ENCODE measurements around the gene MYO15A. TPM values are rescaled to one million over a fixed set of nuclear protein-coding genes. Genes with fewer than 3 reads are reported as not detected.

The MYO15A gene
- total RNA-seq, 4 donors from 2014 or later, result 0.30 to 0.68 (median 0.50) TPM

DNA sequence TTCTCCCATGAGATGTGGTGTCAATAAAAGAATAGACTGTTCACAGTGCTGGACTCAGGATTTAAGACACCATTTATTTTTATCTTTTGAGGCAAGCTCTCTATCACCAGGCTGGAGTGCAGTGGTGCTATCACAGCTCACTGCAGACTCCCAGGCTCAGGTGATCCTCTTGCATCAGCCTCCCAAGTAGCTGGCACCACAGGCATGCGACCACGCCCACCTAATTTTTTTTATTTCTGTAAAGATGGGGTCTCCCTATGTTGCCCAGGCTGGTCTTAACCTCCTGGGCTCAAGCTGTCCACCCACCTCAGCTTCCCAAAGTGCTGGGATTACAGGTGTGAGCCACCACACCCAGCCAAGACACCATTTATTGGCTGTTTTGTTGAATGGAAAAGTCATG, 39.5 kb upstream of the MYO15A start:
- 97 to 98% methylated on average over 2 of the region's 2 CpGs for WGBS, 2 donors
- intact Hi-C loops (cut with DNase I; ENCODE audit: low total_unique reads), result no loop called here
- TF ChIP-seq POLR2A (IDR thresholded peaks at IDR 0.05), result no peak
- TF ChIP-seq, protein P1, sequence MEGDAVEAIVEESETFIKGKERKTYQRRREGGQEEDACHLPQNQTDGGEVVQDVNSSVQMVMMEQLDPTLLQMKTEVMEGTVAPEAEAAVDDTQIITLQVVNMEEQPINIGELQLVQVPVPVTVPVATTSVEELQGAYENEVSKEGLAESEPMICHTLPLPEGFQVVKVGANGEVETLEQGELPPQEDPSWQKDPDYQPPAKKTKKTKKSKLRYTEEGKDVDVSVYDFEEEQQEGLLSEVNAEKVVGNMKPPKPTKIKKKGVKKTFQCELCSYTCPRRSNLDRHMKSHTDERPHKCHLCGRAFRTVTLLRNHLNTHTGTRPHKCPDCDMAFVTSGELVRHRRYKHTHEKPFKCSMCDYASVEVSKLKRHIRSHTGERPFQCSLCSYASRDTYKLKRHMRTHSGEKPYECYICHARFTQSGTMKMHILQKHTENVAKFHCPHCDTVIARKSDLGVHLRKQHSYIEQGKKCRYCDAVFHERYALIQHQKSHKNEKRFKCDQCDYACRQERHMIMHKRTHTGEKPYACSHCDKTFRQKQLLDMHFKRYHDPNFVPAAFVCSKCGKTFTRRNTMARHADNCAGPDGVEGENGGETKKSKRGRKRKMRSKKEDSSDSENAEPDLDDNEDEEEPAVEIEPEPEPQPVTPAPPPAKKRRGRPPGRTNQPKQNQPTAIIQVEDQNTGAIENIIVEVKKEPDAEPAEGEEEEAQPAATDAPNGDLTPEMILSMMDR (IDR thresholded peaks at IDR 0.05), result no peak
- DNase-seq (ENCODE audit: low spot score in 2 of 2), result no peak
- no peak overlapping the region for H3K4me3 ChIP-seq (ENCODE audit: low read depth, poor library complexity, severe bottlenecking)

DNA sequence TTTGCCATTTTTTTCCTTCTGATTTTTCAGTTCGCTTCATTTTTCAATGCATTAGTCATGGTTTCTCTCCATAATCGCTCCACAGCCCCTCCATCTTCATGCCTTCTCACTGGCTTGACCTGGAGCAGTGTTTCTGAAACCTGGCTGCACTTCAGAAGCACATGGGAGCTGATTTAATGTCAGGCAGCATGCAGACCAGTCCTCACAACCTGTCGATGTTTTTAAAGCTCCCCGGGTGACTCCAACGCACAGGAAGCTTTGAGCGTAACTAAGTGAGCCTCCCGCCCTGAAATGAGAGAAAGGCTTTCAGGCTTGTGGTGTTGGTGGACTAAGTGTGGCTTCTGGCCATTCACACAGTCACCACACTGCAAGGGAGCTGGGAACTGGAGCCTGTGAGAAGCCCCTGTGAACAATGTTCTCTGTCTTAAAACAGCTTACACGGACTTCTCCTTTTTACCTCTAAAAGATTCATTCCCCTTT, 37.7 kb upstream of the MYO15A start:
- TF ChIP-seq, protein P1 (IDR thresholded peaks at IDR 0.05), result no peak
- no peak for TF ChIP-seq POLR2A (IDR thresholded peaks at IDR 0.05)
- DNase-seq (ENCODE audit: low spot score in 2 of 2), result no peak
- WGBS, 2 donors, result 8 to 11% methylated on average over 8 of the region's 8 CpGs
- intact Hi-C loops (cut with DNase I; ENCODE audit: low total_unique reads), result no loop called here
- H3K4me3 ChIP-seq (ENCODE audit: low read depth, poor library complexity, severe bottlenecking), result no peak overlapping the region

DNA sequence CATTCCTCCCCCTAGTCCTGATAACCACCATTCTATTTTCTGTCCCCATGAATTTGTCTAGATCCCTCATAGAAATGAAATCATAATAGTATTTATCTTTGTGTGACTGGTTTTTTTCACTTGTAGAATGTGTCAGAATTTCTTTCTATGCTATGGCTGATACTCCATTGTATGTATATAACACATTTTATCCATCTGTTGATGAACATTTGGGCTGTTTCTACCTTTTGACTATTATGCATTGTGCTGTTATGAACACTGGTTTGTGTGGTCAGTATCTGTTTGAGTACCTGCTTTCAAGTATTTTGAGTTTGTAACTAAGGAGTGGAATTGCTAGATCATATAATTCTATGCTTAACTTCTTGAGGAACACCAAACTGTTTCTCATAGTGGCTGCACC, 36.8 kb upstream of the MYO15A start:
- no peak for DNase-seq (ENCODE audit: low spot score in 2 of 2)
- intact Hi-C loops (cut with DNase I; ENCODE audit: low total_unique reads), result no loop called here
- H3K4me3 ChIP-seq (ENCODE audit: low read depth, poor library complexity, severe bottlenecking), result no peak overlapping the region
- no peak for TF ChIP-seq POLR2A (IDR thresholded peaks at IDR 0.05)
- TF ChIP-seq, protein P1 (IDR thresholded peaks at IDR 0.05), result no peak

DNA sequence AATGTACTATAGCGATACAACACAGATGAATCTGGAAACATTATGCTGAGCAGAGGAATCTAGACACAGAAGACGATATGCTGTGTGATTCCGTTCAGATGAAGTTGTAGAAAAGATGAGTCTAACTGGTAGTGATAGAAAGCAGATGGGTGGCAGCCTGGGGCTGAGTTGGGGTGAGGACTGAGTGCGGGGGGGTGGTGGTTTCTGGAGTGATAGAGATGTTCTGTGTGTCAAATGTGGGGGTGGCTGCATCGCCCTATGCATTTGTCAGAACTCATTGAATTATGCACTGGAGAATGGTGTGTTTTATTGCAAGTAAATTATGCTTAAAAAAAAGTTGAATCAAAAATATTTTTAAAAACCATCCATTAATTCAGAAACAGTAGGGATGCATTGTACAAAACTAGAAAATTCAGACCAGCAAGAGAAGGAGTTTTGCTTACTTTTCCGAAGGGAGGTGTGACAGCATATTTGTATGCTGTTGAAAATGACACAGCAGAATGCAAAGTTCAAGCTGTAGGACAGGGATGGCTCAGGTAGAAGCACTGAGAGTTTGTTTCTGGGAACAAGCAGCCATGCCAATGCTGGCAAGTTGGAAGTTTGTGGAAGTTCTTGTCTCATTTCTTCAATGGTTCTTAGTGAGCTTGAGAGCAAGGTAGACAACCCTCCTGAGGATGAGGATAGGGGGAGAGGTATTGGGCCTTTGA, 33.8 kb upstream of the MYO15A start:
- intact Hi-C loops (cut with DNase I; ENCODE audit: low total_unique reads), result no loop called here
- no peak for DNase-seq (ENCODE audit: low spot score in 2 of 2)
- TF ChIP-seq, protein P1 (IDR thresholded peaks at IDR 0.05), result no peak
- no peak for TF ChIP-seq POLR2A (IDR thresholded peaks at IDR 0.05)
- 64 to 67% methylated on average over 6 of the region's 6 CpGs for WGBS, 2 donors
- H3K4me3 ChIP-seq (ENCODE audit: low read depth, poor library complexity, severe bottlenecking), result no peak overlapping the region

DNA sequence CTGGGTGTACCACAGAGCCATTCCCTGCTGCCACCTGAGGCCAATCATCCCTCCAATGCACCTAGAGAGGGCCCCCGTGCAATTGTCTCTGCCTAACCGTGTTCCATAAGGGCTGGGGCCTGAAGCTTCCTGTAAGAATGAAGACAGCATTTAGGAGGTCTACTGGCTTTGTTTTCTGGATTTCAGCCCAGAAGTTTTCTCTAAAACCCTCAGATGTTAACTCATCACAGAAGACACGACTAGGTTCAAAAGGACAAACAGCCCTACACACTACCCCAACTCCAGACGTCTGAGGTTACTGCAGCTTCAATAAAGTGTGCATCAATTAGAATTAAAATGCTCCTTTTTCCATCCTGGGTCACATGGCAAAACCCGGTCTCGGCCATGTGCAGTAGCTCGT, 31.6 kb upstream of the MYO15A start:
- DNase-seq (ENCODE audit: low spot score in 2 of 2), result no peak
- no peak overlapping the region for H3K4me3 ChIP-seq (ENCODE audit: low read depth, poor library complexity, severe bottlenecking)
- no peak for TF ChIP-seq POLR2A (IDR thresholded peaks at IDR 0.05)
- TF ChIP-seq, protein P1 (IDR thresholded peaks at IDR 0.05), result no peak
- WGBS, 2 donors, result 56 to 61% methylated on average over 7 of the region's 7 CpGs
- intact Hi-C loops (cut with DNase I; ENCODE audit: low total_unique reads), result no loop called here

DNA sequence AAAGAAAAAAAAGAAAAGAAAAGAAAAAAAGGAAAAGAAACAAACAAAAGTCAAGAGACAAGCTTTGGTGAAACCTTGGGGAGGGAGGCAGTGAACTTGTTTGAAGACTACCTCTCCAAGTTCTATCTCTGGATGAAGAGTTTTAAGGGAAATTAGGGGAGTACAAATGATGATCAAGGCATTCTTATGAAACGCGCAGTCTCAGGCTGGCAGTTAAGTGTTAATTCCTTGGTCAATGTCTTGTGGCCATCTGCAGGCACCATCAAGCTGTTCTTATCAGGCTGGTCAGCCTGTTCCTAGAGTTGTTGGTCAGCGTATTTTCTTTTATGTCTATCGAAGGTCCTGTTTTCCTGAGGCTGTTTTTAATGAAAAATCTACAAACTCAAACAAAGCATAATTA, 29.0 kb upstream of the MYO15A start:
- no peak overlapping the region for H3K4me3 ChIP-seq (ENCODE audit: low read depth, poor library complexity, severe bottlenecking)
- 72 to 81% methylated on average over 4 of the region's 4 CpGs for WGBS, 2 donors
- TF ChIP-seq POLR2A (IDR thresholded peaks at IDR 0.05), result no peak
- TF ChIP-seq, protein P1 (IDR thresholded peaks at IDR 0.05), result no peak
- no peak for DNase-seq (ENCODE audit: low spot score in 2 of 2)
- intact Hi-C loops (cut with DNase I; ENCODE audit: low total_unique reads), result no loop called here
